ENCODE measurements around the gene PAQR3.

- TF ChIP-seq, protein P1, sequence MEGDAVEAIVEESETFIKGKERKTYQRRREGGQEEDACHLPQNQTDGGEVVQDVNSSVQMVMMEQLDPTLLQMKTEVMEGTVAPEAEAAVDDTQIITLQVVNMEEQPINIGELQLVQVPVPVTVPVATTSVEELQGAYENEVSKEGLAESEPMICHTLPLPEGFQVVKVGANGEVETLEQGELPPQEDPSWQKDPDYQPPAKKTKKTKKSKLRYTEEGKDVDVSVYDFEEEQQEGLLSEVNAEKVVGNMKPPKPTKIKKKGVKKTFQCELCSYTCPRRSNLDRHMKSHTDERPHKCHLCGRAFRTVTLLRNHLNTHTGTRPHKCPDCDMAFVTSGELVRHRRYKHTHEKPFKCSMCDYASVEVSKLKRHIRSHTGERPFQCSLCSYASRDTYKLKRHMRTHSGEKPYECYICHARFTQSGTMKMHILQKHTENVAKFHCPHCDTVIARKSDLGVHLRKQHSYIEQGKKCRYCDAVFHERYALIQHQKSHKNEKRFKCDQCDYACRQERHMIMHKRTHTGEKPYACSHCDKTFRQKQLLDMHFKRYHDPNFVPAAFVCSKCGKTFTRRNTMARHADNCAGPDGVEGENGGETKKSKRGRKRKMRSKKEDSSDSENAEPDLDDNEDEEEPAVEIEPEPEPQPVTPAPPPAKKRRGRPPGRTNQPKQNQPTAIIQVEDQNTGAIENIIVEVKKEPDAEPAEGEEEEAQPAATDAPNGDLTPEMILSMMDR (IDR thresholded peaks at IDR 0.05 in 8 of 11, conservative IDR thresholded peaks at IDR 0.05 in 3 of 11) = no peak
- TF ChIP-seq POLR2A (IDR thresholded peaks at IDR 0.05) (no peak), POLR2AphosphoS5 (IDR thresholded peaks at IDR 0.05) (no peak)
Measured at GRCh38 chr4:78899302-78899701, 39.9 kb downstream of the PAQR3 start.
